GM21825 (cell line): ENCODE measurements around the gene SMC5.

Source experiments
- ATAC-seq: cut with Tn5 transposase; IDR thresholded peaks from one replicate; pipeline ENCODE4 v1.9.1; 2021; ENCODE audit warnings: mild to moderate bottlenecking, moderate library complexity; ENCODE audit not compliant: unreplicated experiment

SMC5 gene

DNA sequence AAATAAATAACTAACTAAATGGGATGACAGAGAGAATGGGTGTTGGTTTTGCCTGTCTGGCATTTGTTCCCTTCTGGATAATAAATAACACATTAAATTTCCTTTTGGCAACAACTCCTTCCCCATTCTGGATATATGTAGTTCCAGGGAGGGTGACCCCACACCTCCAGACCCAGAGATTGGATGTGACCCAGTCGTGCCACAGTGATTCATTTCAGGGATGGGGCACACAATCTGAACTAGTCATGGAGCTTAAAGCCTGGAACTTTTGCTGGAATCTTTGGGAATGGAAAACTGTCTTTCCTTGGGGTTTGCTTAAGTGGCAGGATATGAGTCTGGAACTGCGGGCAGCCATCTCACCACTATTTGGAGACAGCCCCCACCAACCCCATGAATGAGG, 144.4 kb downstream of the SMC5 start:
- no peak for ATAC-seq

DNA sequence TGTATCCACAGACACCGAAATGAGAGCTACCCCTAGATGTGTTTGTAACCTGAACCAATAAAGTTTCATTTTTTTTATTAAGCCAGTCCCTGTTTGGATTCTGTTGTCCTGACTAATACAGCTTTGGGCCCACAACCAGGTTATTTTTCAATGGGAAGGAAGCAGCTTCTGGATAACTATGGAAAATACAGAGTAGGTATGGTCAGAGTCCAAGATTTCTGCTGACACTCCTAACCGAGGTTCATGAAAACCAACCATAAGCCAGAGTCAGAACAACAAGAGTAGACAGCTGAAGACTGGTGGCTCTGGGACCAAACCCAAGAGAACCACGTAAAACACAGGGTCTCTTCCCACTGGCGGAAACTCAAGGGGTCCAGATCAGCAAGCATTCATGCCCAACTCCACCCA, 144.8 kb downstream of the SMC5 start:
- no peak for ATAC-seq

DNA sequence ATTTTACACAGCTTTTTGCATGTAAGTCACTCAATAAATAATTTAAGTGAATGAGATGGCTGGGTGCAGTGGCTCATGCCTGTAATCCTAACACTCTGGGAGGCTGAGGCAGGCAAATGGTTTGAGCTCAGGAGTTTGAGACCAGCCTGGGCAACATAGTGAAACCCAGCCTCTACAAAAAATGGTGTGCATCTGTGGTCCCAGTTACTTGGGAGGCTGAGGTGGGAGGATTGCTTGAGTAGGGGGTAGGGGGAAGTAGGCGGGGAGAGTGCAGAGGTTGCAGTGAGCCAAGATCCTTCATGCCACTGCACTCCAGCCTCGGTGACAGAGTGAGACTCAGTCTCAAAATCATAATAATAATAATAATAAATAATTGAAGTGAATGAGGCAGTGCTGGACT, 145.5 kb downstream of the SMC5 start:
- ATAC-seq = no peak
